Posterior vena cava (tissue), 2 donors: ENCODE measurements around the gene ELSPBP1. TPM values are rescaled to one million over a fixed set of nuclear protein-coding genes. Genes with fewer than 3 reads are reported as not detected.
A peak's percentile ranks its signal among the peaks of the same experiment; 100 is the strongest.
"Not testable (repeated sequence)": the region's sequence is repeated elsewhere in the genome, so short reads cannot be mapped to it uniquely, and the experiment has no call there.

Experiments
- DNase-seq: peaks from one replicate; pipeline ENCODE4 v3.0.0-alpha.2; 2020; ENCODE audit warnings: low spot score
- intact Hi-C, 2 donors: fragments of 100-400 bp; cut with DNase I; formaldehyde crosslinking; loops; one replicate each; pipeline versions ENCODE4 v1.14.1 to v1.14.2; 2022 to 2023
- long read RNA-seq, 2 donors: library from polyadenylated mRNA; unstranded; transcript quantifications; one replicate each; pipeline ENCODE4 v2.0.0, GENCODE V29; 2020 to 2021
- total RNA-seq, 2 donors: library from RNA; stranded (reverse); fragmentation: NEBNext Ultra II Directional; extraction: Animal tissue kit (Norgen Biotek cat#: 25700); gene quantifications; one replicate each; pipeline ENCODE4 v1.2.1, GENCODE V29; 2021
- donor health status: DM: yes; HTN: yes; CAD: no.
- donor health status: DM: yes; HTN: yes; CAD: no.

Gene ELSPBP1
- not detected for total RNA-seq
- long read RNA-seq, donor 1, result 0 reads
- long read RNA-seq, donor 2, result 0 reads

GRCh38 chr19:47994209-47994802 is at the start of gene ELSPBP1:
Gene ELSPBP1 (plus strand): TSS chr19:47994632. CDS start chr19:48008668, 14,036 bp downstream.
- intact Hi-C loops, result no loop called here
- DNase-seq, result no peak

GRCh38 chr19:47949852-47950521 is 44.4 kb upstream of the ELSPBP1 start:
- intact Hi-C loops, result not testable (repeated sequence)
- peak; percentile 89 for DNase-seq

GRCh38 chr19:47952132-47952531 is 42.3 kb upstream of the ELSPBP1 start:
- intact Hi-C loops, DNase-seq: not testable (repeated sequence)

- DNase-seq, result peak; percentile 83
- intact Hi-C loops, result not testable (repeated sequence)
Measured at GRCh38 chr19:47955936-47956335, 38.5 kb upstream of the ELSPBP1 start.

GRCh38 chr19:47973529-47973928 is 20.9 kb upstream of the ELSPBP1 start:
- intact Hi-C loops, result no loop called here
- DNase-seq, result no peak

- intact Hi-C loops, result no loop called here
- no peak for DNase-seq
Measured at GRCh38 chr19:47991191-47991808, 3.1 kb upstream of the ELSPBP1 start.

GRCh38 chr19:47992070-47992469 is 2.4 kb upstream of the ELSPBP1 start, which contains the start of gene BSPH1:
Gene BSPH1 (minus strand): TSS chr19:47992170. CDS start chr19:47992081, 89 bp downstream.
- intact Hi-C loops, result no loop called here
- no peak for DNase-seq

GRCh38 chr19:47996230-47996727 is 1.8 kb downstream of the ELSPBP1 start:
- intact Hi-C loops, result no loop called here

GRCh38 chr19:47998800-47999199 is 4.4 kb downstream of the ELSPBP1 start:
- no peak for DNase-seq
- intact Hi-C loops, result no loop called here

More at GRCh38 chr19:47996230-47996727, 1.8 kb downstream of the ELSPBP1 start:
- DNase-seq, result no peak

- intact Hi-C loops, result no loop called here
- no peak for DNase-seq
Measured at GRCh38 chr19:48000846-48001245, 6.4 kb downstream of the ELSPBP1 start.

GRCh38 chr19:48004236-48004635 is 9.8 kb downstream of the ELSPBP1 start:
- intact Hi-C loops, result no loop called here
- no peak for DNase-seq

GRCh38 chr19:48006762-48007161 is 12.3 kb downstream of the ELSPBP1 start:
- DNase-seq, result no peak
- intact Hi-C loops, result no loop called here

- intact Hi-C loops, result no loop called here
Measured at GRCh38 chr19:48010932-48011758, 16.7 kb downstream of the ELSPBP1 start.

GRCh38 chr19:48020686-48021085 is 26.3 kb downstream of the ELSPBP1 start:
- intact Hi-C loops, result no loop called here
- DNase-seq, result no peak

More at GRCh38 chr19:48010932-48011758, 16.7 kb downstream of the ELSPBP1 start:
- no peak for DNase-seq

GRCh38 chr19:48023011-48023410 is 28.6 kb downstream of the ELSPBP1 start:
- intact Hi-C loops, result no loop called here
- no peak for DNase-seq

- no peak for DNase-seq
- intact Hi-C loops, result no loop called here
Measured at GRCh38 chr19:48023518-48023917, 29.1 kb downstream of the ELSPBP1 start.

- no peak for DNase-seq
- intact Hi-C loops, result no loop called here
Measured at GRCh38 chr19:48025480-48025879, 31.0 kb downstream of the ELSPBP1 start.

GRCh38 chr19:48029431-48029830 is 35.0 kb downstream of the ELSPBP1 start:
- no peak for DNase-seq
- intact Hi-C loops, result no loop called here

GRCh38 chr19:48030073-48030472 is 35.6 kb downstream of the ELSPBP1 start:
- no peak for DNase-seq
- intact Hi-C loops, result no loop called here
